IPS DF 19.7 (cell line): ENCODE measurements around the gene FOXD4L3.
"Not testable (repeated sequence)": the region's sequence is repeated elsewhere in the genome, so short reads cannot be mapped to it uniquely, and the experiment has no call there.

Source experiments
- DNase-seq: peaks from one replicate; pipeline ENCODE4 v3.0.0-alpha.2; 2013; ENCODE audit warnings: low read depth, low spot score

Gene FOXD4L3

GRCh38 chr9:68343992-68344391 is 41.3 kb downstream of the FOXD4L3 start:
- not testable (repeated sequence) for DNase-seq

GRCh38 chr9:68351689-68352088 is 49.0 kb downstream of the FOXD4L3 start:
- DNase-seq, result not testable (repeated sequence)
